Activated naive CD4-positive, alpha-beta T cell (primary cell): Measurements from ENCODE around the gene GABBR2.

Experiments used
- DNase-seq, 4 experiments: peaks; one replicate each; lab custom pipeline; 2025; lab: John Stamatoyannopoulos, UW

GABBR2 gene

GRCh38 chr9:98342820-98343210, 365.9 kb downstream of the GABBR2 start:
- no peak for DNase-seq

GRCh38 chr9:98342098-98342819, 366.5 kb downstream of the GABBR2 start:
- no peak for DNase-seq

GRCh38 chr9:98341157-98342097, 367.3 kb downstream of the GABBR2 start:
- no peak for DNase-seq

- no peak for DNase-seq
Measured at GRCh38 chr9:98339987-98340800, 368.5 kb downstream of the GABBR2 start.

- DNase-seq = no peak
Measured at GRCh38 chr9:98335661-98336060, 373.1 kb downstream of the GABBR2 start.

GRCh38 chr9:98334796-98335195, 373.9 kb downstream of the GABBR2 start:
- no peak for DNase-seq

GRCh38 chr9:98333703-98334582, 374.8 kb downstream of the GABBR2 start:
- DNase-seq = no peak

GRCh38 chr9:98332405-98332831, 376.3 kb downstream of the GABBR2 start:
- DNase-seq = no peak

GRCh38 chr9:98331536-98332259, 377.0 kb downstream of the GABBR2 start:
- no peak for DNase-seq

- DNase-seq = no peak
Measured at GRCh38 chr9:98330831-98331230, 377.9 kb downstream of the GABBR2 start.

- no peak for DNase-seq
Measured at GRCh38 chr9:98329904-98330303, 378.8 kb downstream of the GABBR2 start.

GRCh38 chr9:98329281-98329680, 379.5 kb downstream of the GABBR2 start:
- DNase-seq = no peak

- DNase-seq = no peak
Measured at GRCh38 chr9:98328770-98329169, 380.0 kb downstream of the GABBR2 start.

- no peak for DNase-seq
Measured at GRCh38 chr9:98328141-98328540, 380.6 kb downstream of the GABBR2 start.

GRCh38 chr9:98327249-98327561, 381.5 kb downstream of the GABBR2 start:
- DNase-seq = no peak

- DNase-seq = no peak
Measured at GRCh38 chr9:98326459-98327248, 382.1 kb downstream of the GABBR2 start.

GRCh38 chr9:98324801-98325200, 383.9 kb downstream of the GABBR2 start:
- no peak for DNase-seq

GRCh38 chr9:98323831-98324135, 385.0 kb downstream of the GABBR2 start:
- no peak for DNase-seq

GRCh38 chr9:98323051-98323830, 385.5 kb downstream of the GABBR2 start:
- no peak for DNase-seq
